NCI-H146 (cell line): Measurements from ENCODE around the gene CIITA.
"Not testable (repeated sequence)": the region's sequence is repeated elsewhere in the genome, so short reads cannot be mapped to it uniquely, and the experiment has no call there.

Experiments
- DNase-seq: peaks from one replicate; lab custom pipeline; 2025; lab: John Stamatoyannopoulos, UW

The CIITA gene

GRCh38 chr16:10934325-10935107, 57.5 kb downstream of the CIITA start:
- no peak for DNase-seq

- no peak for DNase-seq
These were observed 58.4 kb downstream of the CIITA start for GRCh38 chr16:10935226-10935915.

DNA sequence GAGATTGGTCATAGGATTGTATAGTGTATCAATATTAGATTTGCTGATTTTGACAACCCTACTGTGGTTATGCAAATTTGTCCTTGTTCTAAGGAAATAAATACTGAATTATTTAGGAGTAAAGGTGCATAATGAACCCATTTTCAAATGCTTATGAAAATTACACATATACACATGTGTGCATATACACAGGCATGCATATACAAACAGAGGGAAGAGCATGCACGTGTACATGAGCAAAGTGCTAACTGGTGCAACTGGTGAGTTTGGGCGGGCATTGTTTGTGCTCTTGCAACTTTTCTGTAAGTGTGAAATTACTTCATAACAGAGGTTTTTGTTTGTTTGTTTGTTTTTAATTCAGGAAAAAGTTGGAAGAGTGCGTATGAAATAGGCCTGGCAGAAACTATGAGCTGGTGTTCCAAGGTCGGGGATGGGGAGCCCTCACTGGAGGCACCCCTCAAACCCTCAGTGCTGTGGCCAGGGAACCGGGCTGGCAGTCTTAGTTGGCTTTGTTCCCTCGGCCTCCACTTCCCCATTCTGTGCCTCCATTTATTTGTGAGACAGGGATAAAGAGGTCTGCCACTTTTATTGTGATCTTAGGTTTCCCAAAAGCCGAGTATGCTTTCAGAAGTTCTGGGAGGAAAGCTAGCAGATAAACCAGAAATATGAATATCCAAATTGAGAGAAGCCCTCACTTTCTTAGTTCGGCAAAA, 59.4 kb downstream of the CIITA start:
- no peak for DNase-seq

DNA sequence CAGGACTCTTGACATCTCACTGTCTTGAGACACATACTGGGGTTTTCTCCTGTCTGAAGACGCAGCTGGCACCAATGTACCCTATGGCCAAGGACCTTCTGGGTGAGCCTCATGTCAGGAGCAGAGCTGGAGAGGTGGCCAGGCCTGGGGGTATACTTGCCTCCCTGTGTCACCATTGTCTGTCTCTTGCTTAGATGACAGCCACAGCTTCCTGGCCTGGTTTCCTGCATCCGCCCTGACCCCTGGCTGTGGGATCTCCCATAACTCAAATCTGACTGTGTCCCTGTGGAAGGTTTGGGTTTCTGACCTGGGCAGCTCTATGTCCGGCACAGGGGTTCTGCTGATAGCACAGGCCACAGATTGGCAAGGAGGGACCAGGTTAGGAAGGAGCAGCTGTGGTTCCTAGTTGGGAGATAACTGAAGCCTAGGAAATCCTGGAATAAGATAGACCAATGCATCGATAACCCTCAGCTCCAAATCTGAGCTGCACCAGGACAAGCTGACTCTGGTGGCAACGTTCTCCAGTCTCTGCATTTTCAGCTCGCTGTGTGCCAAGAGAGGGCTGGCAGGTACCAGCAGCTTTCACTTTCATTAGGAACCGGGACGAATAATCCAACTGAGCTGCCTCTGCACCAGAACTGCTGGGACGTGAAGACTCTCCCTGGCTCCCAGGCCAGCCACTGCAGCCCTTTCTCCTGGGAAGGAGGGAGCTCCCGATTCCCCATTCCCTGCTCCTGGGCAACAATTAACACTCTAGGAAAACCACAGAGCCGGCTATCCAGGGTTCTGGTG, 60.3 kb downstream of the CIITA start:
- DNase-seq: no peak

GRCh38 chr16:10938321-10938720, 61.3 kb downstream of the CIITA start:
- no peak for DNase-seq

GRCh38 chr16:10938796-10939648, 62.0 kb downstream of the CIITA start:
- DNase-seq: no peak

GRCh38 chr16:10939649-10940234, 62.7 kb downstream of the CIITA start:
- DNase-seq: no peak

DNA sequence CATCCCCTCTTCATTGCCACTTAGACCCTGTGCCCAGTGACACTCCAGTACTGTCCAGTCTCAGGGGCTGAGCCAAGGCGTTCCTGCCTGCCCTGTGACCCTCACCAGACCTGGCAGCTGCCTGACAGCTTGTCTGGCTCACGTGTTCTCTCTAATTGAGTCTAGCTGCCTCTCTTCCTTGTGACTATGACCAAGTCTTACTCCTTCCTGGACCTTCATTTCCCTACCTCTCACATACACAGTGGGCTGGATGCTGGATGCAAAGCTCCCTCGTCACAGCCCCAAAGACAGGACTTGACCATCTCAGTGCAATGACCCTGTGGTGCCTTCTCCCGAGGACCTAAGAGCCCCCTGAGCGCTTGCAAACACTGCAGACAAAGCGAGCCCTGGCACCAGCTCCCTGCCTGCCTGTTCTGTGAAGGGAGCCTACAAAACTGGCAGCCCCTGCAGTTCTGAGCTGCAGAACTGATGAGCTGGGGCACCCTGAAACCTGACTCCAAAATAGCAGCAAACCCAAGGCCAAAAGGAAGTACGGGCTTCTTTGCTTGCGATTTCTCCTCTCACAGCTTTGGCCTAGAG, 63.6 kb downstream of the CIITA start:
- DNase-seq: no peak

GRCh38 chr16:10941127-10941933, 64.3 kb downstream of the CIITA start:
- DNase-seq: peak; percentile 22

DNA sequence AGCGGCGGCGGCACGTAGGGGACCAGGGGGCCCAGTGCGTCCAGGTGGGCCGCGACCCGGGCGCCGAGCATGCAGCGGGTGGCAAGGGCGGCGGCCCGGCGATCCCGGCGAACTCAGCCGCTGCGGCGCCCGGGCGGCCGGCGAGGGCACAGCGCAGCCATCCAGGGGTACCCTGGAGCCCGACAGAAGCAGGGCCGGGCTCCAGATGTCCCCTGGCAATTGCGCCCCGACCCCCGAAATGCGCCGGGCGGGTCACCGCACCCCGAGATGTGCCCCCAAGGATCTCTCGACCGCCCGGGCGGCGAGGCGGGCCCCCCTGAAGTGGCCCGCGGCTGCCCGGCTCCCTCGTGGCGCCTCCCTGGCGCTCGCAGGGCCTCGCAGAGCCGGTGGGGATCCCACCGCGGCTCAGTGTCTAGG, 64.9 kb downstream of the CIITA start:
- DNase-seq: not testable (repeated sequence)

DNA sequence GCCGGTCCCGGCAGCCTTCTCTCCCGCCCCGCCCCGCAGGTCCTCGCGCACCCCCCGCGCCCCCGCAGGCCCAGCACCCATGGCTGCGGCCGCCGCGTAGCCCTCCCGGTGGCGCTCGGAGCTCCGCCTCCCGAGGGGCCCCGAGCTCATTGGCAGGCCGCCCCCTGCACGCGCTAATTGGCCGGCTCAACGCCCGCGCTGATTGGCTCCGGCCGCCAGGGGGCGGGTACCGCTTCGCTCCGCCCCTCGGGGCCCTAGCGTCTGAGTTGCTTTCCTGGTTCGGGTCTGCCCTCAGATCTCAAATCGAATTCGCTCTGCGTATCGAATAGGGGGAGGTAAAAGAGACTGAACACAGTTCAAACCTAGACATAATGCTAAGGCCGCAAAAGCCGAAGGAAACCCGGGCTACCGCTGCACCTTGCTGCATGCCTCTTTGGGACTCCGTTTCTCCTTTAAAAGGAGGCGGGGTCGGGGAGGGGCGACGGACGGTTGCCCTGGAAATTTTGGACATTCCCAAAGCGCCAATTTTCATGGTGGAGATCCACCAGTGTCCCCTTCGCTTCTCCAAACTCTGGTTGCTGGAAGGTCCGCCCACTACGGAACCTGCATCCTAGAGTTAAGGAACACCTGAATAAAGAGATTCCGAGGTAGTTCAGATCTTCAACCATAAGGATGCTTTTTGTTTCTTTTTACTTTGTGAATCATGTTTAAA, 65.5 kb downstream of the CIITA start, which contains the start of gene DEXI:
DEXI (minus strand) TSS at position 117 of the 712 bp plus-strand sequence. CDS start 463 bp downstream, outside the sequence.
- peak; percentile 93 for DNase-seq

DNA sequence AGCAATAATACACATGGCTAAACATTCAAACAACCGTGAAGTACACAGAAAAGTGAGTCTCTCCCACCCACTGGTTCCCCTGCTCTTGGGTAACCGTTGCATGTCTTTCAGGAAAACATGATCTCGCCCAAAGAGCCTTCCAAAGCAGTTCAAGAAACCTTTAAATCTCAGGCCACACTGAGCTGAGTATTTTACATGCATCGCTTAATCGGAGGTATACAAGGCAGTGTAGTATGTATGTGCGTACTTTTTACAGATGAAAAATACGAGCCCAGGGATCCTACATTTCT, 66.0 kb downstream of the CIITA start:
- DNase-seq: no peak

DNA sequence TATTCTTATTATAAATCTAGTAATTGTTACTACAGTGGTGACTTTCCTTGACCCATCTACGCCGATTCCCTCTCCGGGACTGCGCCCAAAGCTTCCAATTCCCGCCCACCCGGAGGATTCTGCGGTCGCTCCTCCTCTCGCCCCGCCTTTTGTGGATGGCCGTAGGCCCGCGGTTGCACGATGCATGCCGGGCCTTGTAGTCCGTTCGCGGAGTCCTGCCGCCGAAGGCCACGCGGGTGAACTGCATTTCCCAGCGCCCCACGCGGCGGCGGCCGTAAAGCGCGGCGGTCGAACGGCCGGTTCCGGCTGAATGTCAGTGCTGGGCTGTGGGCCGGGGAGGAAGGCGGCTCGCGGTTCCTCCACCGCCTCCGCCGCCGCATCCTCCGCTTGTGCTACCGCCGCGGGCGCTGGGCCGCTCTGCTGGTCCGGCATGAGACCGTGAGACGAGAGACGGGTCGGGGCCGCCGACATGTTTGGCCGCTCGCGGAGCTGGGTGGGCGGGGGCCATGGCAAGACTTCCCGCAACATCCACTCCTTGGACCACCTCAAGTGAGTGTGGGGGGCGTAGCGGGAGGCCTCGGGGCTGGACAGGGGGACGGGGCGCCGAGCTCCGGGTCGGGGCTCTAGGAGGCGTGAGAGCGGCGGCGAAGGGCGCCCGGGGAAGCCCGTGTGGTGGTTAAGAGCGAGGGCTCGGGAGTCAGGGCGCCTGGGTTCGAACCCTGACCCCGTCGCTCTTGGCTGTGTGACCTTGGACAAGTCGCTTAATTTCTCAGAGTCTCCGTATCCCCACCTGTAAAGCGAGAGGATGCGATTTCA, 67.5 kb downstream of the CIITA start, which contains the start of gene CLEC16A:
CLEC16A (plus strand) TSS at position 316 of the 816 bp plus-strand sequence; CDS start at position 470, 154 bp downstream.
- peak; percentile 98 for DNase-seq

GRCh38 chr16:10945065-10945787, 68.2 kb downstream of the CIITA start:
- DNase-seq: peak; percentile 37

DNA sequence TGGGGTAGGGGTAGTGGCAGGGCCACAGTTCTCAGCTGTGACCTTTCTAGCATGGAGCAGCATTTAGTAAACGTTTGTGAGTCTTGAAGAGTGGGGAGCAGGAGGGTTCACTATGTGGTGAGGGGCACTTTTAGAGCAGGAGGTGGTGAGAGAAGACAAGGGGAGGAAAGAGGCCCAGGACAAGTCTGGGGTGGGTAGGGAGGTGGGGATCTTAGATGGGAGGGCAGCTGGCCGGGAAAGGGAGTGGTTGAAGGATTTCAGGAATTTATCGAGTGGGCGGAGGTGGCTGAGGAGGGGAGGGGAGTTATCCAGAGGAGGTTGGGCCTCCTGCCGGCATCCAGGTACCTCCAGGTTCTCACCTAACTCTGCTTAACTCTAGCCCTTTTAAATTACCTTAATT, 69.3 kb downstream of the CIITA start:
- no peak for DNase-seq

DNA sequence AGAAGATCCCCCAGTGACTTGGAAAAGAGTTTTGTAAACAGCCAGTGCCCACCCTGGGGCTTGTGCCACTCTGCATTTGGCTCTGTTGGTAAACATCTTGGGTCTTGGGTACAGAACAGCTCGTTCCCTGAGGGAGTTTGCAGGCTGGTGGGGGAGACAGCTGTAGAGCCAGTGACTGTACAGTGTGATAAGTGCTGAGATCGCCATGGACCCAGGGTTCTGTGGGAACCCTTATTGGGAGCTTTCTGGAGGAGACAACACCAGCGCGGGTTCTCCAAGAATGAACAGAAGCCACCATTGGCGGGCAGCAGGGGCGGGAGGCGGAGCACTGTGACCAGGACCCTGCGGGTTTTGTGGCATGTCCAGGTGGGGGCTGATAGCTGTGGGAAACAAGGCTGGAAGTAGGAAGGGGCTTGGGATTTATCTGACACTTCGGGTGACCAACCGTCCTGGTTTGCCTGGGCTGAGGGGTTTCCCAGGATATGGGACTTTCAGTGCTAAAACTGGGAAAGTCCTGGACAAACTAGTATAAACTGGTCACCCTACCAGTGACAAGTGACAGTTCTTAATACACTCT, 70.3 kb downstream of the CIITA start:
- DNase-seq: no peak
